Measurements from ENCODE around the gene MPDZ.

DNA sequence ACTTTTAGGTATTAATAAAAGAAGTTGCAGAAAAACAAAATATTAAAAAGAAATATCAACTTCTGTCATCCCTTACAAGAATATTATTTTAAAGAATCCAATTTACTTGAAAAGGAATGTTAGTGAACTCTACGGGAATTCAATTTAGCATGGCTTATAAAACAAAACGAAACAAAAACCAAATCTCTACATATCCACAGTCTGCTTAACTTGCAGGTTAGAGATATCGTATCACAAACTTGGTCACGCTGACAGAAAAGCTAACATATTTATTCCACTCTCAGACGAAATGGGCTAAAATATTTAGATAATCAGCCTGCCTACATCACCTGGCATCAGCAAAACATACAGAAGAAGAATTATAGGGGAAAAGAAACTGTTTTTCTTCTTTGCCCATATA, 92.7 kb downstream of the MPDZ start:
- TF ChIP-seq TAF1 (IDR thresholded peaks at IDR 0.05; ENCODE audit: borderline replicate concordance, low read depth, low read length) (no peak), POLR2AphosphoS5 (IDR thresholded peaks at IDR 0.05; ENCODE audit: low read depth, low read length) (no peak)
